Sigmoid colon (tissue), 7 donors: ENCODE measurements around the gene XAB2. TPM values are rescaled to one million over a fixed set of nuclear protein-coding genes. Genes with fewer than 3 reads are reported as not detected.

Source experiments
- DNase-seq: peaks from one replicate; pipeline ENCODE4 v3.0.0-alpha.2; 2019
- H3K27ac ChIP-seq, 4 donors: fragments of 200-600 bp; sonication (generic); one replicate each; pipeline ENCODE4 v1.5.1; 2016 to 2019; ENCODE audit warnings: mild to moderate bottlenecking in 1 of 4
- H3K27me3 ChIP-seq, 3 donors: fragments of 200-600 bp; sonication (generic); one replicate each; pipeline ENCODE4 v1.5.1; 2019; ENCODE audit warnings: mild to moderate bottlenecking in 1 of 3
- H3K36me3 ChIP-seq, 4 donors: fragments of 200-600 bp; sonication (generic); one replicate each; pipeline ENCODE4 v1.5.1; 2016 to 2019
- H3K4me1 ChIP-seq, 4 donors: fragments of 200-600 bp; sonication (generic); one replicate each; pipeline ENCODE4 v1.5.1; 2017 to 2019
- H3K4me3 ChIP-seq, 4 donors: fragments of 200-600 bp; sonication (generic); one replicate each; pipeline ENCODE4 v1.5.1; 2017 to 2019; ENCODE audit warnings: mild to moderate bottlenecking in 2 of 4, moderate library complexity in 1 of 4
- H3K9me3 ChIP-seq, 4 donors: fragments of 200-600 bp in 3 of 4; sonication (generic) in 3 of 4; one replicate each; pipeline versions ENCODE4 v1.5.1 to v1.6.1; 2013 to 2019
- EP300 ChIP-seq, 4 donors: sonication (generic); formaldehyde crosslinking; IDR thresholded peaks; one replicate each; pipeline ENCODE4 v1.6.1; 2017; ENCODE audit warnings: antibody characterized with exemption in 4 of 4
- POLR2A ChIP-seq, 2 donors: fragments of 450-650 bp; IDR thresholded peaks; one replicate each; pipeline ENCODE4 v1.6.1; 2016; ENCODE audit warnings: antibody characterized with exemption in 2 of 2, mild to moderate bottlenecking in 2 of 2, moderate library complexity in 2 of 2
- POLR2AphosphoS5 ChIP-seq, 4 donors: sonication (generic); formaldehyde crosslinking; IDR thresholded peaks; one replicate each; pipeline ENCODE4 v1.6.1; 2017; ENCODE audit warnings: antibody characterized with exemption in 4 of 4
- WGBS, 2 donors: extraction: QIAGEN DNeasy Blood & Tissue Kit; methylation state at CpG; one replicate each; pipeline ENCODE4 v1.1.7; 2013; 5-methylcytosine and 5-hydroxymethylcytosine counted together
- intact Hi-C: fragments of 100-400 bp; cut with DNase I; formaldehyde crosslinking; loops from one replicate; pipeline ENCODE4 v1.15.1; 2023
- polyA plus RNA-seq, 3 donors: library from polyadenylated mRNA; stranded (reverse); fragments of 200-250 nt; gene quantifications; one replicate each; pipeline ENCODE4 v1.2.3, GENCODE V29; 2013
- total RNA-seq, 4 donors: library from RNA; depleted of rRNA; stranded (reverse); fragments of >200 nt; gene quantifications; one replicate each; pipeline ENCODE4 v1.1.0, GENCODE V29; 2016
- TF ChIP-seq, protein P1 (sequence below), 4 experiments: fragments of 450-650 bp in 3 of 4; fragments of 200-600 bp in 1 of 4; IDR thresholded peaks; one replicate each; pipeline ENCODE4 v1.5.1; 2016 to 2019; ENCODE audit warnings: antibody characterized with exemption in 4 of 4, mild to moderate bottlenecking in 3 of 4, moderate library complexity in 2 of 4
- donor health status: healthy with polysubstance abuse.
- donor health status: Bipolar disorder and iron deficiency.
- donor health status: healthy.

XAB2 gene
- total and polyA plus RNA-seq, 7 donors = 9.7 to 38.3 (median 29.9) TPM

- TF ChIP-seq POLR2AphosphoS5 (IDR thresholded peaks at IDR 0.05) (no peak), EP300 (IDR thresholded peaks at IDR 0.05) (no peak), POLR2A (IDR thresholded peaks at IDR 0.05) (no peak)
- TF ChIP-seq, protein P1, sequence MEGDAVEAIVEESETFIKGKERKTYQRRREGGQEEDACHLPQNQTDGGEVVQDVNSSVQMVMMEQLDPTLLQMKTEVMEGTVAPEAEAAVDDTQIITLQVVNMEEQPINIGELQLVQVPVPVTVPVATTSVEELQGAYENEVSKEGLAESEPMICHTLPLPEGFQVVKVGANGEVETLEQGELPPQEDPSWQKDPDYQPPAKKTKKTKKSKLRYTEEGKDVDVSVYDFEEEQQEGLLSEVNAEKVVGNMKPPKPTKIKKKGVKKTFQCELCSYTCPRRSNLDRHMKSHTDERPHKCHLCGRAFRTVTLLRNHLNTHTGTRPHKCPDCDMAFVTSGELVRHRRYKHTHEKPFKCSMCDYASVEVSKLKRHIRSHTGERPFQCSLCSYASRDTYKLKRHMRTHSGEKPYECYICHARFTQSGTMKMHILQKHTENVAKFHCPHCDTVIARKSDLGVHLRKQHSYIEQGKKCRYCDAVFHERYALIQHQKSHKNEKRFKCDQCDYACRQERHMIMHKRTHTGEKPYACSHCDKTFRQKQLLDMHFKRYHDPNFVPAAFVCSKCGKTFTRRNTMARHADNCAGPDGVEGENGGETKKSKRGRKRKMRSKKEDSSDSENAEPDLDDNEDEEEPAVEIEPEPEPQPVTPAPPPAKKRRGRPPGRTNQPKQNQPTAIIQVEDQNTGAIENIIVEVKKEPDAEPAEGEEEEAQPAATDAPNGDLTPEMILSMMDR (IDR thresholded peaks at IDR 0.05) = no peak
- Histone ChIP-seq H3K27ac (no peak overlapping the region), H3K4me1 (peaks cover 0 to 6% (median 2%) of the 10 kb centered on the region in 4 donors), H3K9me3 (no peaks in the 10 kb centered on the region), H3K4me3 (peak overlapping the region in 1 of 4 donors; percentile 43), H3K36me3 (peaks cover 0 to 10% (median 0%) of the 10 kb centered on the region in 4 donors), H3K27me3 (peaks cover 0 to 41% (median 41%) of the 10 kb centered on the region in 3 donors)
- no peak for DNase-seq
- WGBS, 2 donors = 78 to 88% methylated on average over 16 of the region's 16 CpGs
- intact Hi-C loops = no loop called here
Observed at GRCh38 chr19:7636317-7636690, 7.0 kb upstream of the XAB2 start.

- H3K27ac ChIP-seq = no peak overlapping the region
- peaks cover 0 to 10% (median 0%) of the 10 kb centered on the region in 4 donors for H3K36me3 ChIP-seq
- H3K4me1 ChIP-seq = peaks cover 0 to 12% (median 7%) of the 10 kb centered on the region in 4 donors
- peaks cover 0 to 41% (median 41%) of the 10 kb centered on the region in 3 donors for H3K27me3 ChIP-seq
- no peak overlapping the region for H3K4me3 ChIP-seq
- DNase-seq = no peak
- TF ChIP-seq POLR2A (IDR thresholded peaks at IDR 0.05) = no peak
- no peak for TF ChIP-seq EP300 (IDR thresholded peaks at IDR 0.05)
- TF ChIP-seq, protein P1 (IDR thresholded peaks at IDR 0.05) = no peak
- TF ChIP-seq POLR2AphosphoS5 (IDR thresholded peaks at IDR 0.05) = no peak
- H3K9me3 ChIP-seq = no peaks in the 10 kb centered on the region
- intact Hi-C loops = no loop called here
- WGBS, 2 donors = 59 to 70% methylated on average over 6 of the region's 6 CpGs
Observed at GRCh38 chr19:7635670-7636069, 6.3 kb upstream of the XAB2 start.

DNA sequence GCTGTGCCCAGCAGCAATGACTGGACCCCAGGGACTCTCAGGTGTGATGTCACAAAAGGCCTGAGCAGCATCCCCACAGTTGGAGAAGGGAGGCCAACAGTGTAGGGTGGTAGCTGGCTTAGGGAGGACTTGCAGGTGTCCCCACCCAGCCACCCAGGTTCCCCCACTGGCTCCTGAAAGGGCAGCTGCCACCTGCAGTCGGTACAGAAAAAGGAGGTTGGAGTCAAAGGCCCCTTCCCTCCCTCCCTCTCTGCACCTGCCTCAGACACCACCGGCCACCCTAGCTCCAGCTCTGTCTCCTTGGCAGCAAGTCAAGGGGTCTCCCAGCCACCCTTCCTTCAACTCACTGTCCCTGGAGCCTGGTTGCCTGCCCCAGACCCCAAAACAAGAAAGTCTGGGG is 4.4 kb upstream of the XAB2 start, which contains the start of gene PCP2:
Gene PCP2 (minus strand): TSS at position 22 of the 400 bp plus-strand sequence. CDS start 262 bp downstream, outside the sequence.
- no peak for DNase-seq
- peaks cover 0 to 25% (median 17%) of the 10 kb centered on the region in 4 donors for H3K4me1 ChIP-seq
- no peak within 1 kb of the TSS for H3K27ac ChIP-seq
- peaks cover 0 to 32% (median 31%) of the 10 kb centered on the region in 3 donors for H3K27me3 ChIP-seq
- intact Hi-C loops = no loop called here
- WGBS, 2 donors = 12 to 45% methylated on average over 1 to 2 of the region's 2 CpGs
- peaks cover 0 to 10% (median 0%) of the 10 kb centered on the region in 4 donors for H3K36me3 ChIP-seq
- TF ChIP-seq POLR2A (IDR thresholded peaks at IDR 0.05) = no peak
- TF ChIP-seq, protein P1 (IDR thresholded peaks at IDR 0.05) = no peak
- no peak for TF ChIP-seq EP300 (IDR thresholded peaks at IDR 0.05)
- no peak for TF ChIP-seq POLR2AphosphoS5 (IDR thresholded peaks at IDR 0.05)
- H3K9me3 ChIP-seq = no peaks in the 10 kb centered on the region
- H3K4me3 ChIP-seq = no peak within 1 kb of the TSS

DNA sequence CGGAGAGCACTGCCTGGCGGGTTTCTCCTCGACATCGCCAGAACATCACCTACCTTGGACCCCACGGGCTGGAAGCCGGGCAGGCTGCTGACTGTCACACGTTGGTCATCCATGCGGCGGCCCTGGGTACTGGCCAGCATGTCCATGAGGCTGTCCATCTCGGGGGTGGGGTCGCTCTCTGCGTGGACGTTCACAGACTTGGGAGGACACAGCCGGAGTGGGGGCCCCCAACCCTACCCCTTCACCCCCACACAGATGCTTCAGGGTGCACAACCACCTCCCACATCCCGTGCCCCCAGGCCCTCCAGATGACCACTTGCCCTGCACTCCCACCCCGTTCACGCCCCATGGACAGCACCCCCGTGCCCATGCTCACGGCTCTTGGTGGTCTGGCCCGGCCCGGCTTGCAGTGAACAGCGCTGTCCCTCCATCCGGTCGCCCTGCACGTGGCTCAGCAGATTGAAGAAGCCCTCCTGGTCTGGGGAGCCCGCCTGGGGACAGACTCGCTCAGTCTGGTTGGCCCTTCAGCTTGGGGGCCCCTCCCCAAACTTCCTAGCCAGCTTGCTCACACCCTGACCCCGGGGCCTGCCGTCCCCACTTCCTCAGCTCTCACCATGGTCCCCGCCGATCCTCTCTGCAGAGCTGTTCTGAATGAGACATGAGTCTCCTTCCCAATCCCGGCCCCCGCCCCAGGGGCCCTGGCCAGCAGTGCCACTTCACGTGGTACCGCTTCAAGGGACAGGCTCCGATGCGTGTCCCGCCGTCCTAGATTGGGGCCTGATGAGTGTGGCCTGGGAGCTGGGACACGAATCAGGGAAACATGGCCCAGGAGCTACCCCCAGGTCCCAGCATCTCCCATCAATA is 3.2 kb upstream of the XAB2 start:
- Histone ChIP-seq H3K27me3 (peaks cover 0 to 20% (median 19%) of the 10 kb centered on the region in 3 donors), H3K9me3 (no peaks in the 10 kb centered on the region), H3K4me1 (peaks cover 0 to 36% (median 28%) of the 10 kb centered on the region in 4 donors), H3K4me3 (no peak overlapping the region), H3K36me3 (peaks cover 0 to 10% (median 0%) of the 10 kb centered on the region in 4 donors), H3K27ac (no peak overlapping the region)
- no peak for DNase-seq
- 93 to 94% methylated on average over 40 of the region's 40 CpGs for WGBS, 2 donors
- intact Hi-C loops = no loop called here
- TF ChIP-seq EP300 (IDR thresholded peaks at IDR 0.05) (no peak), POLR2A (IDR thresholded peaks at IDR 0.05) (no peak), POLR2AphosphoS5 (IDR thresholded peaks at IDR 0.05) (no peak)
- TF ChIP-seq, protein P1 (IDR thresholded peaks at IDR 0.05) = no peak
